ENCODE results near the gene ADTRP. TPM values are rescaled to one million over a fixed set of nuclear protein-coding genes. Genes with fewer than 3 reads are reported as not detected.

The ADTRP gene
- total and polyA plus RNA-seq, 2 donors (not counting 1 experiment from before 2014, with no cell fraction given): 0.23 to 1.7 TPM

DNA sequence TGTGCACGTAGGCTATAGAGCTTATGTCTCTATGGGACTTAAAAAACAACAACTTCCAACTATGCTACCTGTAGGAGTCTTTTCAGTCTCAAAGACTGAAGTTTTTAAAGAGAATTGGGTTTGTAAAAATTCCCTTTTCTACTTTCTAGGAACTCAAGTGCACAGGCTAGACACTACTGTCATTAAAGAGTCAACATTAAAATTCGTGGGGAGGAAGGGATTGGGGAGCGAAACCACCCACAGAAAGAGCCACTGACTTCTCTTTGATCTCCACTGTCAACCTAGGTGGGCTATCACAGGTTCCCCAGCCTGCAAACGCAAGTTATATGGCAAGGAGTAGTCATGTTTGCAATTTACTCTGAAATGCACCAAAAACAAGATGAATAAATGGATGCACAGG, 37.7 kb downstream of the ADTRP start:
- Histone ChIP-seq H3K9me3 (ENCODE audit: control insufficient read depth, insufficient read depth, low read depth, low read length) (no peaks in the 10 kb centered on the region), H3K4me2 (ENCODE audit: extremely low read depth, insufficient read depth, low read length) (no peak overlapping the region), H3K9ac (ENCODE audit: insufficient read depth, low read length) (no peak overlapping the region), H3K27me3 (ENCODE audit: control insufficient read depth, insufficient read depth, low read length) (no peaks in the 10 kb centered on the region), H3K36me3 (ENCODE audit: control insufficient read depth, insufficient read depth, low read length) (no peaks in the 10 kb centered on the region), H4K20me1 (ENCODE audit: control insufficient read depth, extremely low read depth, insufficient read depth, low read length) (no peaks in the 10 kb centered on the region), H3K4me3 (replicated peaks in 1 of 4; ENCODE audit: control extremely low read depth in 1 of 4, insufficient read depth in 1 of 4, low read depth in 3 of 4, low read length in 4 of 4) (no peak overlapping the region), H3K27ac (ENCODE audit: insufficient read depth, low read length) (no peak overlapping the region), H3K4me1 (ENCODE audit: control insufficient read depth, extremely low read depth, insufficient read depth, low read length) (no peaks in the 10 kb centered on the region), H3K79me2 (ENCODE audit: control insufficient read depth, insufficient read depth, low read length) (no peaks in the 10 kb centered on the region), H2AFZ (ENCODE audit: low read length) (no peak overlapping the region)
- DNase-seq (ENCODE audit: low read depth in 2 of 2): no peak
- TF ChIP-seq, protein P1, sequence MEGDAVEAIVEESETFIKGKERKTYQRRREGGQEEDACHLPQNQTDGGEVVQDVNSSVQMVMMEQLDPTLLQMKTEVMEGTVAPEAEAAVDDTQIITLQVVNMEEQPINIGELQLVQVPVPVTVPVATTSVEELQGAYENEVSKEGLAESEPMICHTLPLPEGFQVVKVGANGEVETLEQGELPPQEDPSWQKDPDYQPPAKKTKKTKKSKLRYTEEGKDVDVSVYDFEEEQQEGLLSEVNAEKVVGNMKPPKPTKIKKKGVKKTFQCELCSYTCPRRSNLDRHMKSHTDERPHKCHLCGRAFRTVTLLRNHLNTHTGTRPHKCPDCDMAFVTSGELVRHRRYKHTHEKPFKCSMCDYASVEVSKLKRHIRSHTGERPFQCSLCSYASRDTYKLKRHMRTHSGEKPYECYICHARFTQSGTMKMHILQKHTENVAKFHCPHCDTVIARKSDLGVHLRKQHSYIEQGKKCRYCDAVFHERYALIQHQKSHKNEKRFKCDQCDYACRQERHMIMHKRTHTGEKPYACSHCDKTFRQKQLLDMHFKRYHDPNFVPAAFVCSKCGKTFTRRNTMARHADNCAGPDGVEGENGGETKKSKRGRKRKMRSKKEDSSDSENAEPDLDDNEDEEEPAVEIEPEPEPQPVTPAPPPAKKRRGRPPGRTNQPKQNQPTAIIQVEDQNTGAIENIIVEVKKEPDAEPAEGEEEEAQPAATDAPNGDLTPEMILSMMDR (conservative IDR thresholded peaks at IDR 0.05 in 1 of 2, IDR thresholded peaks at IDR 0.05 in 1 of 2; ENCODE audit: low read depth in 1 of 2, low read length in 2 of 2): no peak
- TF ChIP-seq EZH2 (IDR thresholded peaks at IDR 0.05; ENCODE audit: low read length, missing control alignments): no peak

DNA sequence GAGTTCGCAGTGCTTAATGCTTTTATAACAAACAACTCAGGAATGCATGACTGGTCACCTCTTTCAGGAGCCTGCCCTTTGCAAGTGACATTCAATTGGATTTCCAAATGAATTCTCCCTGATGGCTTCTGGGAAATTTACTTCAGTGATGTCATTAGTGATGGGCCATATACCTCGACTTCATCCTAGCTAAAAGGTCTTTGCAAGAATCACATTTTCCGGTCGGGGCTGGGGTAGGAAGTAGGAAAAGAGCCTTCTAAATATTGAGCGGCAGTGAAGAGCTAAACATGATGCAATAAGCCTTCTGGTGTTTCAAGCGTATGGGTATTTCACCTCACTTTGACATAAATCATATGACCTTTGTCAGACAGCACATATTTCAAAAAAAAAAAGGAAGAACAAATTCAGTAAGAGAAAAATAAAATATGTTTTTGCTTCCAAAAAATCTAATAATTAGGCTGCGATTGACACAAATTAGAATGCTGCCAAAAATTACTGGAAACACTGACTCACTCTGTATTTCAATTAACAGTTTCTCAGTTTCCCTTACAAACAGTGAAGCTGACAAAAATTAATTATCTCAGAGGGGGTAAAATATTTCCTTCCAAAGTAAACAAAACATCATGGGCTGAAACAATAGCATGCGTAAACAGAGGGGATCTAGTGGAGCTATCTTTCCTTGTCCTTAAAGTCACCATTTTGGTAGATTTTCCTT, 39.8 kb downstream of the ADTRP start:
- Histone ChIP-seq H3K9me3 (ENCODE audit: control insufficient read depth, insufficient read depth, low read depth, low read length) (no peaks in the 10 kb centered on the region), H3K9ac (ENCODE audit: insufficient read depth, low read length) (no peak overlapping the region), H3K4me3 (replicated peaks in 1 of 4; ENCODE audit: control extremely low read depth in 1 of 4, insufficient read depth in 1 of 4, low read depth in 3 of 4, low read length in 4 of 4) (no peak overlapping the region), H3K4me2 (ENCODE audit: extremely low read depth, insufficient read depth, low read length) (no peak overlapping the region), H4K20me1 (ENCODE audit: control insufficient read depth, extremely low read depth, insufficient read depth, low read length) (no peaks in the 10 kb centered on the region), H3K27me3 (ENCODE audit: control insufficient read depth, insufficient read depth, low read length) (no peaks in the 10 kb centered on the region), H3K27ac (ENCODE audit: insufficient read depth, low read length) (no peak overlapping the region), H2AFZ (ENCODE audit: low read length) (no peak overlapping the region), H3K36me3 (ENCODE audit: control insufficient read depth, insufficient read depth, low read length) (no peaks in the 10 kb centered on the region), H3K79me2 (ENCODE audit: control insufficient read depth, insufficient read depth, low read length) (no peaks in the 10 kb centered on the region), H3K4me1 (ENCODE audit: control insufficient read depth, extremely low read depth, insufficient read depth, low read length) (no peaks in the 10 kb centered on the region)
- DNase-seq (ENCODE audit: low read depth in 2 of 2): no peak
- no peak for TF ChIP-seq EZH2 (IDR thresholded peaks at IDR 0.05; ENCODE audit: low read length, missing control alignments)
- TF ChIP-seq, protein P1 (conservative IDR thresholded peaks at IDR 0.05 in 1 of 2, IDR thresholded peaks at IDR 0.05 in 1 of 2; ENCODE audit: low read depth in 1 of 2, low read length in 2 of 2): no peak

DNA sequence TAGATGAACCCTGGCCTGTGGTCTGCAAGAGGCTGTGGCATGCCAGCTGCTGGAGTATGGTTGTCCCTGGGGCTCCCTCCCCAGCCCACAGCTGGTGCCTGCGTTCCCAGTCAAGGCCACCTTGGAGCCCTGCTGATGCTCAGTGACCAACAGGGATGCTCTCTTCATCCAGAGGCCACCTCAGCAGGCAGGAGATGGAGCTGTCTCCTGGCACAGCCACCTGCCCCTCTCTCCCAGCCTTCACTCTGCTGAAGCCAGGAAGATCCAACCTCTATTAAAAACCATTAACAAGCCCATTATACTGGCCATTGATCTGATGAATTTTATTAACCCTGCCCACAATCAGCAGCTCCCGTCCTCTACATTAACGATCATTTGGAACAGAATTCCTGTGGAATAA, 40.4 kb downstream of the ADTRP start:
- no peak overlapping the region for H3K27ac ChIP-seq (ENCODE audit: insufficient read depth, low read length)
- H3K79me2 ChIP-seq (ENCODE audit: control insufficient read depth, insufficient read depth, low read length): no peaks in the 10 kb centered on the region
- TF ChIP-seq, protein P1 (conservative IDR thresholded peaks at IDR 0.05 in 1 of 2, IDR thresholded peaks at IDR 0.05 in 1 of 2; ENCODE audit: low read depth in 1 of 2, low read length in 2 of 2): no peak
- no peak for TF ChIP-seq EZH2 (IDR thresholded peaks at IDR 0.05; ENCODE audit: low read length, missing control alignments)
- H3K4me3 ChIP-seq (replicated peaks in 1 of 4; ENCODE audit: control extremely low read depth in 1 of 4, insufficient read depth in 1 of 4, low read depth in 3 of 4, low read length in 4 of 4): no peak overlapping the region
- H3K4me2 ChIP-seq (ENCODE audit: extremely low read depth, insufficient read depth, low read length): no peak overlapping the region
- no peak overlapping the region for H2AFZ ChIP-seq (ENCODE audit: low read length)
- no peak overlapping the region for H3K9ac ChIP-seq (ENCODE audit: insufficient read depth, low read length)
- no peaks in the 10 kb centered on the region for H3K9me3 ChIP-seq (ENCODE audit: control insufficient read depth, insufficient read depth, low read depth, low read length)
- no peaks in the 10 kb centered on the region for H3K36me3 ChIP-seq (ENCODE audit: control insufficient read depth, insufficient read depth, low read length)
- H3K27me3 ChIP-seq (ENCODE audit: control insufficient read depth, insufficient read depth, low read length): no peaks in the 10 kb centered on the region
- no peaks in the 10 kb centered on the region for H4K20me1 ChIP-seq (ENCODE audit: control insufficient read depth, extremely low read depth, insufficient read depth, low read length)
- H3K4me1 ChIP-seq (ENCODE audit: control insufficient read depth, extremely low read depth, insufficient read depth, low read length): no peaks in the 10 kb centered on the region
- DNase-seq (ENCODE audit: low read depth in 2 of 2): no peak
